ENCODE data around the gene TMEM130.

DNA sequence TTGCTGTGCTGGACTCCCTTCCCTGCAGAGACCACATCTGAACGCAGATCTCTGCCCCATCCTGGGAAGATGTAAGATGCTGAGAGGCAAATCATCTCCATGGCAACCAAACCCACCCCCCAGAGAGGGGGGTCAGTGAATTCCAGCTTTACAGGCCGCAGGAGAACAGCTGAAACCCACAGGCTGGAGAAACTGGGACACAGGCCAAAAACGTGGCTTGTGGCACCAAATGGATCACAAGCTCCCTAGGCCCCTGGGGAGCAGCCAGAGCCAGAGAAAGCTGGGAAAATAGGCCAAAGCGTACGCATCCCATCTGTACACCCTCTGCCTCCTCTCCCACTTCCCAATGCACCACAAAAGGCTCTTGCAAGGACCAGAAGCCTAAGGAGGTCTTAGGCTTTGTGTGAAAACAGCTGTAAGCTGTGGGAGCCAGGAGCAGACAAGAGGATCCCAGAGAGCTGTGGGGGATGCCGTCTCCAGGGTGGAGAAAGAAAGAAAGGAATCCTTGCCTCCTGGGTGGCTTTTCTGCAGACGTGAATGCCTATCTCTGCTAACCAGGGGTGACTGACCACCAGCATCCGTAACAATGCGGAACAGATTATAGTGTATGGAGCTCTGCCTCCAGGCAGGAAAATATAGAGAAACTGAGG lies 59.5 kb downstream of the TMEM130 start:
- TF ChIP-seq, protein P1, sequence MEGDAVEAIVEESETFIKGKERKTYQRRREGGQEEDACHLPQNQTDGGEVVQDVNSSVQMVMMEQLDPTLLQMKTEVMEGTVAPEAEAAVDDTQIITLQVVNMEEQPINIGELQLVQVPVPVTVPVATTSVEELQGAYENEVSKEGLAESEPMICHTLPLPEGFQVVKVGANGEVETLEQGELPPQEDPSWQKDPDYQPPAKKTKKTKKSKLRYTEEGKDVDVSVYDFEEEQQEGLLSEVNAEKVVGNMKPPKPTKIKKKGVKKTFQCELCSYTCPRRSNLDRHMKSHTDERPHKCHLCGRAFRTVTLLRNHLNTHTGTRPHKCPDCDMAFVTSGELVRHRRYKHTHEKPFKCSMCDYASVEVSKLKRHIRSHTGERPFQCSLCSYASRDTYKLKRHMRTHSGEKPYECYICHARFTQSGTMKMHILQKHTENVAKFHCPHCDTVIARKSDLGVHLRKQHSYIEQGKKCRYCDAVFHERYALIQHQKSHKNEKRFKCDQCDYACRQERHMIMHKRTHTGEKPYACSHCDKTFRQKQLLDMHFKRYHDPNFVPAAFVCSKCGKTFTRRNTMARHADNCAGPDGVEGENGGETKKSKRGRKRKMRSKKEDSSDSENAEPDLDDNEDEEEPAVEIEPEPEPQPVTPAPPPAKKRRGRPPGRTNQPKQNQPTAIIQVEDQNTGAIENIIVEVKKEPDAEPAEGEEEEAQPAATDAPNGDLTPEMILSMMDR (IDR thresholded peaks at IDR 0.05; ENCODE audit: poor library complexity), result no peak
- TF ChIP-seq EZH2phosphoT487 (IDR thresholded peaks at IDR 0.05; ENCODE audit: low read depth, severe bottlenecking, unreplicated experiment), result no peak
